Activated naive CD4-positive, alpha-beta T cell treated with anti-CD3 and anti-CD28 coated beads, Interleukin-2, amount 10 ng/mL, durations not matched to agents 7 days and 5 days (primary cell): ENCODE results near the gene LOXL1.

Experiments
- CTCF ChIA-PET: fragments of 350-600 bp; sonication (Branson Sonifier 250); formaldehyde crosslinking; loops from one replicate; lab custom pipeline; 2021; ENCODE audit warnings: antibody characterized with exemption; lab: Charles Lee
- DNase-seq: peaks from one replicate; pipeline ENCODE4 v3.0.0-alpha.2; 2020
- H3K27ac Mint-ChIP-seq: one replicate; pipeline ENCODE4 v1.8.0; 2021; ENCODE audit warnings: mild to moderate bottlenecking, moderate library complexity, mixed read lengths
- H3K27me3 Mint-ChIP-seq: one replicate; pipeline ENCODE4 v1.8.0; 2021; ENCODE audit warnings: mild to moderate bottlenecking, mixed read lengths
- H3K36me3 Mint-ChIP-seq: one replicate; pipeline ENCODE4 v1.8.0; 2021; ENCODE audit warnings: mixed read lengths
- H3K4me1 Mint-ChIP-seq: one replicate; pipeline ENCODE4 v1.8.0; 2021; ENCODE audit warnings: mixed read lengths
- H3K4me3 Mint-ChIP-seq: one replicate; pipeline ENCODE4 v1.8.0; 2021; ENCODE audit warnings: mild to moderate bottlenecking, moderate library complexity, mixed read lengths
- H3K9me3 Mint-ChIP-seq: one replicate; pipeline ENCODE4 v1.8.0; 2021; ENCODE audit warnings: mixed read lengths

The LOXL1 gene

GRCh38 chr15:73905225-73905827 lies 20.9 kb upstream of the LOXL1 start:
- peaks cover 3% of the 10 kb centered on the region for H3K4me1 Mint-ChIP-seq
- CTCF ChIA-PET: interaction anchor here (1.1 to 7.7 kb wide), 6 partner anchors 7 to 68 kb away, joined by 3 to 62 read pairs (median 8); partner anchors contain the start of gene TBC1D21

DNA sequence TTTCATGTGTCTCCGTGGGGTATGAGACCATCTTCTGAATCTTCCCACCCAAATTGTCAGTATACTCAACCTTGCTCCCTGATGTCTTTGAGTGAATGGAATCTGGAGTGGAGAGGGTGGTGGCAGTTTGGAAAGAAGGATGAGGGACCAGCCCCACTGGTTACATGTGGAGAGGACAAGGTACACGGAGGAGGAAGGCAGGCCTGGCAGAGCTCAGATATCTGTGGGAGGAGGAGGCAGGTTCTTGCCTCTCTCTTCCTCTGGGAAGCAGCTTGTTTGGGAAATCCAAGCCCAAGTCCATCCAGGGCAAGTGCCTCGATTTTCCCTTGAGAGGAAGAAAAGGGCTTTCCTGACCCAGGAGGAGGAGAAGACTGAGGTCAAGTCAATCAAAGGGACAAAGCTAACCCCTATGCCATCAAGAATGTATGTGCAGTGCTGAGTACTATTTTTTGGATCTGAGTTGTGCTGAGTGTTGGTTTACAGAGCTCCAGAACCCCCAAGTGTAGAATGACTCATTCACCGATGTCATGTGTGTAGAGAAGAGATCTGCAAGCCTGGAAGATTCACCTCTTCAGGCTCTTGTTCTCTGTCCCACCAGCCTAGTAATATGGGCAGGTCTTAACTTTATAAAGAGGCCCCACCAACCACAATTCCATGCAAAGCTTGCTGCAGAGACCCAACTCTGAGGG lies 19.8 kb upstream of the LOXL1 start:
- H3K27ac Mint-ChIP-seq: no peak overlapping the region
- H3K9me3 Mint-ChIP-seq: no peaks in the 10 kb centered on the region
- H3K4me1 Mint-ChIP-seq: peaks cover 8% of the 10 kb centered on the region
- peaks cover 15% of the 10 kb centered on the region for H3K27me3 Mint-ChIP-seq
- no peaks in the 10 kb centered on the region for H3K36me3 Mint-ChIP-seq
- H3K4me3 Mint-ChIP-seq: no peak overlapping the region
- CTCF ChIA-PET: interaction anchor here (1.0 to 7.7 kb wide), 13 partner anchors 8 to 205 kb away, joined by 3 to 62 read pairs (median 5); partner anchors contain the start of genes LOXL1 and TBC1D21
- no peak for DNase-seq

More at GRCh38 chr15:73905225-73905827, 20.9 kb upstream of the LOXL1 start:
- Mint-ChIP-seq H3K27ac (no peak overlapping the region), H3K4me3 (no peak overlapping the region), H3K9me3 (no peaks in the 10 kb centered on the region), H3K36me3 (no peaks in the 10 kb centered on the region), H3K27me3 (peaks cover 19% of the 10 kb centered on the region)
- DNase-seq: no peak

- Mint-ChIP-seq H3K9me3 (no peaks in the 10 kb centered on the region), H3K4me1 (peaks cover 9% of the 10 kb centered on the region), H3K27me3 (peaks cover 15% of the 10 kb centered on the region), H3K27ac (no peak overlapping the region), H3K4me3 (no peak overlapping the region), H3K36me3 (no peaks in the 10 kb centered on the region)
- CTCF ChIA-PET: interaction anchor here (0.9 to 7.7 kb wide), 16 partner anchors 8 to 270 kb away, joined by 3 to 62 read pairs (median 5); partner anchors contain the start of genes LOXL1 and TBC1D21
- DNase-seq: no peak
Observed at GRCh38 chr15:73907035-73907408, 19.2 kb upstream of the LOXL1 start.

DNA sequence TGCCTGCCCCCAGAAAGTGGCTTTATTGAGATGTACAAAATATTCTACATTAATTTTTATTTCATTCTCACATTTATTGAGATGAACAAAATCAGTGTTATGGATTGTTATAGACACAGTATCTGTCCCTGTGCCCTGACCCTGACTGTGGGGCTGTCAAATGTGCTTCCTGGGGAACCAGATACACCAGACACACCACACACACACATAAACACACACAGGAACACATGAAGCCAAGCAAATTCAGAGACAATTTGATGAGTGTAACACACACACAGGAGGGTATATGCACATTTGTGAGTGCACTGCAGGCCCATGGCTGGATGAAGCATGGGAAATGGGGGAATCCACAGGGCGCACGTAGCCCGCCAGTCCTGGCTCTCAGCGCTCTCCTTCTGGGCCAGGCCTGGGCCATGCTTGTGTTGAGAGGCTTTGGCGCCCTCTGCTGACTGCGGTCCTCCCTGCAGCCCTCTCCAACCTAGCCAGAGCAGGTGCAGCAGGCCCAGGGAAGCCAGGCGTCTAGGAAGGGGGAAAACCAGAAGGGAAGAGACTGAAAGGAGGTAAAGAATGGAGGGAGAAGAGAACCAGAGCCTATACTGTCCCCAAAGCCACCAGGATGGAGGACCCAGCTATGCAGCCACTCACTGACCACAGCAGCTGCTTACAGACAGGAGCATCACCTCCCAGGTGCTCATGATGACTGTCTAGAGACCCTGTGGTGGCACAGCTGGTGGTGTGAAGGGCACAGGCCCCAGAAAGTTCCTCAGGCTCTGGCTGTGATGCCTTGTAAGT lies 18.0 kb upstream of the LOXL1 start:
- no peaks in the 10 kb centered on the region for H3K9me3 Mint-ChIP-seq
- H3K4me3 Mint-ChIP-seq: no peak overlapping the region
- H3K36me3 Mint-ChIP-seq: no peaks in the 10 kb centered on the region
- no peak overlapping the region for H3K27ac Mint-ChIP-seq
- peak; percentile 86 for DNase-seq
- H3K4me1 Mint-ChIP-seq: peaks cover 14% of the 10 kb centered on the region
- peaks cover 7% of the 10 kb centered on the region for H3K27me3 Mint-ChIP-seq
- CTCF ChIA-PET: interaction anchor here (1.0 to 7.7 kb wide), 15 partner anchors 10 to 204 kb away, joined by 3 to 62 read pairs (median 5); partner anchors contain the start of genes LOXL1 and TBC1D21

DNA sequence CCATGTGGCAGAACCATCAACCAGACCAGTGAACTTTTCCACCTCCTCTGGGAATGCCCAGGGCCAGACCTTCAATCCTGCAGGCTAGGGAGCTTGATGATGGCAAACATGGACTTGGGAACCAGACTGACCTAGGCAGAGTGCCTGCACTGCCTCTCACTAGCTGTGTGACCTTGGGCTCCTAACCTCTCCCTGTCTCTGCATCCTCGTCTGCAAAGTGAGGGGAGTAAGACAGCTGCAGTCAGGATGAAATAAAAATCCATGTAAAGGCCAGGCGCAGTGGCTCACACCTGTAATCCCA lies 17.5 kb upstream of the LOXL1 start:
- H3K27ac Mint-ChIP-seq: no peak overlapping the region
- no peaks in the 10 kb centered on the region for H3K36me3 Mint-ChIP-seq
- DNase-seq: no peak
- peaks cover 18% of the 10 kb centered on the region for H3K4me1 Mint-ChIP-seq
- no peak overlapping the region for H3K4me3 Mint-ChIP-seq
- CTCF ChIA-PET: interaction anchor here (1.0 to 7.7 kb wide), 11 partner anchors 9 to 140 kb away, joined by 3 to 62 read pairs (median 6); partner anchors contain the start of genes LOXL1 and TBC1D21
- H3K27me3 Mint-ChIP-seq: peaks cover 4% of the 10 kb centered on the region
- H3K9me3 Mint-ChIP-seq: no peaks in the 10 kb centered on the region

GRCh38 chr15:73909651-73910050 lies 16.6 kb upstream of the LOXL1 start:
- H3K27me3 Mint-ChIP-seq: peaks cover 10% of the 10 kb centered on the region
- CTCF ChIA-PET: interaction anchor here (0.7 to 7.7 kb wide), 9 partner anchors 9 to 55 kb away, joined by 3 to 62 read pairs (median 6); partner anchors contain the start of genes LOXL1 and TBC1D21
- H3K27ac Mint-ChIP-seq: no peak overlapping the region
- H3K4me1 Mint-ChIP-seq: peaks cover 27% of the 10 kb centered on the region
- no peak overlapping the region for H3K4me3 Mint-ChIP-seq
- no peak for DNase-seq
- H3K36me3 Mint-ChIP-seq: no peaks in the 10 kb centered on the region
- H3K9me3 Mint-ChIP-seq: no peaks in the 10 kb centered on the region

DNA sequence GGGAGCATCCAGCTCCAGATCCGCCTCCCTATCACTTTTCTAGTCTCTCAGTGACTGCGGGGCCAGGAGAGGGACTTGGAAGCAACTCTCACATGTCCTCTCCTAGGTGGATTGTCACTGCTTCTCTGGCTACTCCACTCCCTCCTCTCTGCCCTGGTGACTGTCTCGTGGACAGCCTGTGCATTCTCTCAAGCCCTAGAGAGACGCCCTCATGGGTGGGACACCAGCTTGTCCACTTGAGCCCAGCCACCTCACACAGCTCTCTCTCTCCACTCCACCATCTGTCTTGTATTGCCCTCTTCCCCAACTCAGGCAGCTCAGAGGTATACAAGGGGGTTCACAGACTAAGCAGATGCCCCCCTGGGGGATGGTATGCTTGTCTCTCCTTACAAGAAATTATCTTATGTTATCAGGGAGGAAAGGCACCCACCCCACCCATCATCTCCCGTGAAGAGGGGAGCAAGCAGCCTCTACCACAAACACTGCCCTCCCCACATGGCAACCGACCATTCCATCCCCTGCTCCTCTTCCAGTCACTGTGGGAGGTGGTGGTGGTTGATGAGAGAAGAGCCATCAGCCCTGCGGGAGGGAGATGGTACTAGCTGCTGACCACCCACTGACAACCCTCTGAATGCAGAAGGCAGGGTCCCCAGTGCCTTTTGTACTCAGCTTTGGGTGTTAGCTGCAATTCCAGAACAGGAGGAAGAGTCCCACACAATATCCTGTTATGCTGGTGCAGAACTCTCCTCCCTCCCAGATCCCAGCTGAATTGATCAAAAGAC lies 15.5 kb upstream of the LOXL1 start:
- Mint-ChIP-seq H3K9me3 (no peaks in the 10 kb centered on the region), H3K36me3 (no peaks in the 10 kb centered on the region), H3K4me3 (no peak overlapping the region), H3K4me1 (peaks cover 31% of the 10 kb centered on the region), H3K27ac (no peak overlapping the region), H3K27me3 (peaks cover 10% of the 10 kb centered on the region)
- DNase-seq: no peak
- CTCF ChIA-PET: interaction anchor here (0.7 to 7.7 kb wide), 9 partner anchors 13 to 54 kb away, joined by 3 to 54 read pairs (median 4); partner anchors contain the start of gene LOXL1

GRCh38 chr15:73912030-73912596 lies 14.1 kb upstream of the LOXL1 start:
- Mint-ChIP-seq H3K4me1 (peaks cover 31% of the 10 kb centered on the region), H3K9me3 (peaks cover 6% of the 10 kb centered on the region), H3K36me3 (peaks cover 6% of the 10 kb centered on the region), H3K4me3 (no peak overlapping the region), H3K27me3 (peaks cover 6% of the 10 kb centered on the region), H3K27ac (peak overlapping the region; percentile 69)
- CTCF ChIA-PET: interaction anchor here (0.8 to 7.7 kb wide), 7 partner anchors 10 to 38 kb away, joined by 3 to 54 read pairs (median 4); partner anchors contain the start of gene LOXL1
- DNase-seq: no peak

- peaks cover 6% of the 10 kb centered on the region for H3K27me3 Mint-ChIP-seq
- H3K4me1 Mint-ChIP-seq: peaks cover 30% of the 10 kb centered on the region
- H3K36me3 Mint-ChIP-seq: peaks cover 24% of the 10 kb centered on the region
- CTCF ChIA-PET: interaction anchor here (0.7 to 2.6 kb wide), 7 partner anchors 10 to 77 kb away, joined by 3 to 11 read pairs (median 3); partner anchors contain the start of gene LOXL1
- no peak overlapping the region for H3K27ac Mint-ChIP-seq
- H3K4me3 Mint-ChIP-seq: peak overlapping the region; percentile 13
- peaks cover 20% of the 10 kb centered on the region for H3K9me3 Mint-ChIP-seq
- DNase-seq: peak; percentile 37
Observed at GRCh38 chr15:73914145-73914544, 12.1 kb upstream of the LOXL1 start.

DNA sequence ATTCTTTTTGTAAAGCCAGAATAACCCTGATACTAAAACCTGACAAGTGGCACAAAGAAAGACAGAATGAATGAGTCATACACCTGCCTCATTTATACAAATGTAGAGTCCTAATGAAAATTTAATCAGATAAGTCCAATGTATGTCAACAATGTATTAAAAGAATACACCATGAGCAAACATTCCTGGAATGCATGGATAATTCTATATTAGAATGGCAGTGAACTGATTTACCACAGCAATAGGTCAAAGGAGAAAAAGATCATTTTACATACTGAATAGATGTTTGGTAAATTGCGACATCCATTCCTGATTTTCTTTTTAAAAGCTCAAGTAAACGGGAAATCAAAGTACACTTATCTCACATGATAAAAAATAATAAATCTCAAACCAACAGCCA lies 11.2 kb upstream of the LOXL1 start:
- H3K36me3 Mint-ChIP-seq: peaks cover 24% of the 10 kb centered on the region
- peaks cover 36% of the 10 kb centered on the region for H3K4me1 Mint-ChIP-seq
- CTCF ChIA-PET: interaction anchor here (0.7 to 2.6 kb wide), 4 partner anchors 8 to 58 kb away, joined by 3 to 11 read pairs (median 4); no protein-coding TSS in a partner anchor
- H3K4me3 Mint-ChIP-seq: no peak overlapping the region
- DNase-seq: no peak
- peaks cover 20% of the 10 kb centered on the region for H3K9me3 Mint-ChIP-seq
- peaks cover 6% of the 10 kb centered on the region for H3K27me3 Mint-ChIP-seq
- no peak overlapping the region for H3K27ac Mint-ChIP-seq

GRCh38 chr15:73918784-73919183 lies 7.5 kb upstream of the LOXL1 start:
- Mint-ChIP-seq H3K27ac (no peak overlapping the region), H3K27me3 (peaks cover 6% of the 10 kb centered on the region), H3K4me1 (peaks cover 47% of the 10 kb centered on the region), H3K9me3 (peaks cover 20% of the 10 kb centered on the region), H3K4me3 (no peak overlapping the region), H3K36me3 (peaks cover 24% of the 10 kb centered on the region)
- DNase-seq: no peak
- CTCF ChIA-PET: interaction anchor here (1.4 to 1.5 kb wide), 2 partner anchors 10 to 13 kb away, joined by 3 to 5 read pairs; no protein-coding TSS in a partner anchor

GRCh38 chr15:73919706-73920105 lies 6.6 kb upstream of the LOXL1 start:
- no peak for DNase-seq
- peaks cover 24% of the 10 kb centered on the region for H3K36me3 Mint-ChIP-seq
- H3K9me3 Mint-ChIP-seq: peaks cover 20% of the 10 kb centered on the region
- CTCF ChIA-PET: interaction anchor here (1.1 to 1.3 kb wide), 3 partner anchors 10 to 30 kb away, joined by 3 to 6 read pairs (median 4); no protein-coding TSS in a partner anchor
- H3K27ac Mint-ChIP-seq: no peak overlapping the region
- peaks cover 3% of the 10 kb centered on the region for H3K27me3 Mint-ChIP-seq
- H3K4me3 Mint-ChIP-seq: no peak overlapping the region
- peaks cover 47% of the 10 kb centered on the region for H3K4me1 Mint-ChIP-seq
